HG03060 (cell line): ENCODE data around the gene TRIM49B.
"Not testable (repeated sequence)": the region's sequence is repeated elsewhere in the genome, so short reads cannot be mapped to it uniquely, and the experiment has no call there.

ENCODE experiments used
- ATAC-seq: cut with Tn5 transposase; IDR thresholded peaks from one replicate; pipeline ENCODE4 v1.9.1; 2021; ENCODE audit warnings: low read depth, moderate number of reproducible peaks; ENCODE audit not compliant: unreplicated experiment

The TRIM49B gene

GRCh38 chr11:49028523-49028922, at the start of gene TRIM49B:
TSS of gene TRIM49B (plus strand) at chr11:49028823. CDS start at chr11:49031600, 2,777 bp downstream.
- not testable (repeated sequence) for ATAC-seq

- not testable (repeated sequence) for ATAC-seq
Observed at GRCh38 chr11:48983785-48984184, 44.8 kb upstream of the TRIM49B start, which contains the start of gene TRIM51G. TSS of gene TRIM51G (minus strand) at chr11:48983885. CDS start at chr11:48981695, 2,190 bp downstream.

DNA sequence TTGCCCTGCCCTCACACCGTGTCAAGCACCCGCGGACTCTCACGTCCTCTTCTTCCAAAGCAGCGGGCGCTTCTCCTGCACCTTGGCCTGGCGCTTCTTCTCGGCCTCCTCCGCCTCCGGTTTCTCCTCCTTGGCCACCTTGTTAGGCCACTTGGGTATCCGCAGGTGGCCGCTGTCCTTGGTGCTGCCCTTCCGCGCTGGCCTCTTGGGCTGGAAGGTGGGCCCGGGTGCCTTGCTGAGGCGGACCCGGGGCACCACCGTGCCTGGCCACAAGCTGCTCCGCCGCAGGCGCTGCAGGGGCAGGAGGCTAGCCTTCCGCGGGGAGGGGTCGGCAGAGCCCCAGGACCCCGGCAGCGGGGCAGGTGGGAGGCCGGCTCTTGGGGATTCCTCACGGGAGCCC, 19.6 kb downstream of the TRIM49B start:
- not testable (repeated sequence) for ATAC-seq

DNA sequence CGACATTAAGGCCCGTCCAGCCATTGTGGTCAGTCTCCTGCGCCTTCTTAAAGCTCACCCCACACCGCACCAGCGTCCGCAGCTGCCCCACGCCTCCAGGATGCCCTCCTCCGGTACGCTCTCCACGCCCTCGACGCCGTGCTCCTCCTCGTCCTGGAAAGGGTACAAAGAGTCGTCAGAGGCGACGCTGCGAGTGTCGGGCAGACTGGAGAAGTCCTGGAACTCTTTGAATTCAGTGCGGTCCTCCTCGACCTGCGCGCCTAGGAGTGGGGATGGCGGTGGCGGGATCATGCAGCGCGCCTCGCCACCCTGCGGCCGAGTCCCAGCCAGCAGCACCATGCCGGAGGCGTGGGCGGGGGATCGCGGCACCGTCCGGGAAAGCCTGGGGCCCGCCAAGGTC, 21.2 kb downstream of the TRIM49B start:
- ATAC-seq = not testable (repeated sequence)

- not testable (repeated sequence) for ATAC-seq
Observed at GRCh38 chr11:49059012-49059411, 30.4 kb downstream of the TRIM49B start, which contains the start of gene TRIM64C. TSS of gene TRIM64C (minus strand) at chr11:49059112. CDS start at chr11:49059112, 0 bp downstream.

GRCh38 chr11:49069897-49070296, 41.3 kb downstream of the TRIM49B start:
- not testable (repeated sequence) for ATAC-seq
